HG03342 (cell line): ENCODE data around the gene RYR2.

Source experiments
- ATAC-seq: cut with Tn5 transposase; IDR thresholded peaks from one replicate; pipeline ENCODE4 v1.9.1; 2021; ENCODE audit warnings: mild to moderate bottlenecking, moderate library complexity; ENCODE audit not compliant: unreplicated experiment

RYR2 gene

DNA sequence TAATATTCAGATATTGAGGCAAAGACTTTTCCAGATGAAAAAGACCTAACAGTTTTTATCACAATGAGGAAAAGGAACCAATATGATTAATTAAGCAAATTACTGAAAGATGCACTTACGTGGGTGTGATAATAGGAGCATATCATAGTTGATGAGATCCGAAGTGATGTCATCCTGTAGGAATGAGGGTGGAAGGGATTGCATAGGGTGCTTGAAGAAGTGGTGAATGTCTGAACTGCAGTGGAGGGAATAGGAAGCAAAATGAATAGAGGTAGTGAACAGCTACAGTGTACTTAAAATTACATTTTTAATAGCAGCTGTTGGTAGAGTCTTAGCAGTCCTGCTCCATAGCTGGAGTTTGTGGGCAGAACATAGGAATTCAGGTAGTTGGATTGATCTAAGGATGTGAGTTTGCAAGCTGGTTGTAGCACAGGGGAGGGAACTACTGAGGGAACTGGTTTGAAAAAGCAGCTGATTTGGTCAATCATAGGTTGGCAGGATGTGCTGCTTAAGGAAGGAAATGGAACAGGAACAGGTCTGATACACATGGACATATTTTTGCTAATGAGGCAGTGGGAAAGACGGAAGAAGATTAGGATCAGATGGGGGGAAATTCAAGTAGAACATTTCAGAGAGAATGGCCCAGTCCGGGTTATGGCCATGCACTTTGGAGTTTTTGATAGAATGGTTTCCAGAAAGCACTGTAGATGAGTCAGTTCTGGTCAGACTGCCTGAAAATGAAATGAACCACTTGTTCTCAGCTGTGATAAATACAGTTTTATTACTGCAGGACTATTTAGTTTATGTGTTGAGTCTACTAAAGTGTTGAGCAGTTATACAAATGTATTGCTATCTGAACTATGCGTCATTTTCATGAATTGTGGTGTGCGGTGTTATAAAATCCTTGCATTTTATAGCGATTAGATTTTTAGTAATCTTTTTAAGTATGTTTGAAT lies 155.8 kb downstream of the RYR2 start:
- ATAC-seq = no peak

DNA sequence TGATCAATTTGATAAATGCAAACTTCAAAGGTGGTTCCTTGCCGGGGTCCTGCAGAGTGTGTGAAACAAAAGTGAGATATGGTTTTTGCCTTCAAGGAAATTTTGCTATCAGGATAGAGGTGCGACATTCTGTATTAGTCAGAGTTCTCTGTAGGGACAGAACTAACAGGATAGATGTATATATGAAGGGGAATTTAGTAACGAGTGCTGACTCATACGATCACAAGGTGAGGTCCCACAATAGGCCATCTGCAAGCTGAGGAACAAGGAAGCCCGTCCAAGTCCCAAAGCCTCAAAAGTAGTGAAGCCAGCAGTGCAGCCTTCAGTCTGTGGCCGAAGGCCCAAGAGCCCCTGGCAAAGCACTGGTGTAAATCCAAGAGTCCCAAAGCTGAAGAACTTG lies 157.0 kb downstream of the RYR2 start:
- ATAC-seq = no peak

DNA sequence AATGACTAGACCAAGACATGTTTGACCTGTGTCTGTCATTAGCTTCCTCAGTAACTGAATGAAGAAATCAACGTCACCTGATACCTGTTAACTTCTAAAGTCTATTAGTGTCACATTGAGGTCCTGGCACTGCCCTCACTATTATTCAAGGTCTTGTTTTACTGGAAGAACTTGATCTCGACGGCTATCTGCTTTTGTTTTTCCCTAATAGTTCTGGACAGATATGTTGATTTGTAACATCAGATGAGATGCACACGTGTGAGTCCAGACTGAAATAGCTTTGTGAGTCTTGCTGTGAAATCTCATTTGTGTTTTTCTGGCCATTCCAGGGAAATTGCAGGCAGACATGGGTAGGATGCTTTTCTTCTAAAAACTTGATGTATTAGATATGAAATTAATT lies 159.2 kb downstream of the RYR2 start:
- no peak for ATAC-seq

DNA sequence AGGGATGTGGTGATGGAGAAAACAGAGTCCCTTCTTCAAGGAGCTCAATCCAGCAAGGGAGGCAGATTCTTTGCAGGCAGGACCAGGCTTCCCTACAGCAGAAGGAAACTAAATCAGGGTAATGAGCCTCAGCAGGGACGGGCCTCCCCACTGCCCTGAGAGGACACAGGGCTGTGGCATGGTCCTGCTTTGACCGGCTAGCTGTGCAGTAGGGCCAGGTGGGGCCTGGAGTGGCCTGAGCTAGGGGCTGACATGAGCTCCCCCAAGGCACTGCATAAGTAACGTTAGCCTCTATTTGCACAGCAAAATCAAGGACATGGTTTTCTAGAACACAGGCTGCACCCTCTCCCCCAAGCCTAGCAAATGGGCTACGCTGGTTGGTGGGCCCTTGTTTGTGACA lies 162.9 kb downstream of the RYR2 start:
- ATAC-seq = no peak

DNA sequence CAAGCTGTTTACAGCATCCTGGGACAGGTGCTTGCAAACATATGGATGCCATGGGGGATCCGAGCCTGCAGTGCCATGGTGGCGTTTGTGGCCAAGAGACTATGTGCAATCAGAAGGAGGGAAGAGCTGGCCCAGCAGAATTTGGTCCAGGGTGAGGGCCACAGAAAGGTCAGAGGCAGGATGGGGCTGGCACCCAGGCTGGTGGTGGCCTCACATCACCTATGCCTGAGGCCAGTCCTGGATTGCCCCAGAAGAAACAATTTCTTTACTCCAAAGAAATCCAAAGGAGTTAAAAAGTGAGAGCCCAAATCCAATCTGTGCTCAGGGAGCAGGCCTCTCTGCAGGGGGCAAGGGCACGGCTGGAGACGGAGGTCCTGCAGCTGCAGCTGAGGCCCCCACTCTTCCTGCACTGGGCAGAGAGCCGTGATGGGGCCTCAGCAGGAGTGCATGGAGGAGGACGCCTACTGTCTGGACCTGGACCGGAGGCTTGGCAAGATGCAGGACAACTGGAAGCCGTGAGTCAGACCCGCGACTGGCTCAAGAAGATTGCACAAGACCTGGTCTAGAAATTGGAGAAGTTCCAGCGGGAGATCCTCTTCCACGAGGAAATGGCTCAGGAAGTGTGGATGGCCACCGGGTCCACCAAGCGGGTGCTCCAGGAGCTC lies 163.5 kb downstream of the RYR2 start:
- ATAC-seq = no peak

DNA sequence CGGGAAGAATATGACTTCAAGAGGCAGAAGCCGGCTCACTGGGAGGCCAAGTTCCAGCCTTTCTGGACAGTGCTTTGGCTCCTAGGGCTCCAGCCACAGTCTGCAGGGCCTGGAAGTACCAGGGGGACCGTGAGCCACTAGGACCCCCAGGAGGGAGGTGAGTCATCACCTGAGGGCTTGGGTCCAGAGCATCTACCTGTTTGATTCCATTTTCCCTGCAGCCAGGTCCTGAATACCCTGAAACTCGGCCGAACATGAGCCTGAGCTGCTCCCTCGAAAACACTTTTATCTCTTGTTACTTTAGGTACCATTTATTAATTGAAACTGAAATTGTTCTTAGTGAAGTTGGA lies 164.1 kb downstream of the RYR2 start:
- ATAC-seq = no peak

DNA sequence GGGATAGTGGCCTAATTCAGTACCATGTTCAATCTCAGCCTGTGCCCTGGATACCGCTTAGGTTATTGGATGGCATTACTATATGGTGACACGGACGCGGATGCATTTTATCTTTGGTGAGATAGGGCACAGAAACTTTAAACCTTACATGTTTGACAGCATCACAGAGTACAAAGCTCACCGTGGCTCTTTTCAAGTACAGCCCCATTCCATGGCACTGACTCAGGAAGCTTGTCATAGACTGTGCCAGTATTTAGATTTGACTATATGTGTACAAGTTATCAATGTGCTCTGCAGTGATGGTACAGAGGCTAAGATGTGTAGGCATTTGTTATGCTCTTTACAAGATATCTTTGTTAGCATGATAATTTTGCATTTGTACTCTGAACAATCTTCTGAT lies 169.0 kb downstream of the RYR2 start:
- no peak for ATAC-seq

DNA sequence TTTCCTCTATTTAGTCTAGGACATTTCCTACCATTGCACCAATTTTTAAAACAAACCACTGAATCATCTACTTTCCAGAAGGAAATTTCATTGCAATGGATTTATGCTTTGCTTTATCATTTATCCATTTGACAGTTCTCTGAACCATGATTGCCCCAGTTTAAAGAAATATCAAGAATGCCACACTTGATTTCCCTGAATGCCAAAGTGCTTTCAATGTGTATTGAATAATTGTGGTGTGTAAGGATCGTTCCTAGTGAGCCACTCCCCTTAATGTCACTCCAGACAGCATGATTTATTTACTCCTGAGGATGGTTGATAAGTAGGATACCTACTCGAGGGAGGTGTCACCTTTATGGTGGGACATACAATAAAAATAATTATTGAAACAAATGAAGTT lies 169.6 kb downstream of the RYR2 start:
- no peak for ATAC-seq

DNA sequence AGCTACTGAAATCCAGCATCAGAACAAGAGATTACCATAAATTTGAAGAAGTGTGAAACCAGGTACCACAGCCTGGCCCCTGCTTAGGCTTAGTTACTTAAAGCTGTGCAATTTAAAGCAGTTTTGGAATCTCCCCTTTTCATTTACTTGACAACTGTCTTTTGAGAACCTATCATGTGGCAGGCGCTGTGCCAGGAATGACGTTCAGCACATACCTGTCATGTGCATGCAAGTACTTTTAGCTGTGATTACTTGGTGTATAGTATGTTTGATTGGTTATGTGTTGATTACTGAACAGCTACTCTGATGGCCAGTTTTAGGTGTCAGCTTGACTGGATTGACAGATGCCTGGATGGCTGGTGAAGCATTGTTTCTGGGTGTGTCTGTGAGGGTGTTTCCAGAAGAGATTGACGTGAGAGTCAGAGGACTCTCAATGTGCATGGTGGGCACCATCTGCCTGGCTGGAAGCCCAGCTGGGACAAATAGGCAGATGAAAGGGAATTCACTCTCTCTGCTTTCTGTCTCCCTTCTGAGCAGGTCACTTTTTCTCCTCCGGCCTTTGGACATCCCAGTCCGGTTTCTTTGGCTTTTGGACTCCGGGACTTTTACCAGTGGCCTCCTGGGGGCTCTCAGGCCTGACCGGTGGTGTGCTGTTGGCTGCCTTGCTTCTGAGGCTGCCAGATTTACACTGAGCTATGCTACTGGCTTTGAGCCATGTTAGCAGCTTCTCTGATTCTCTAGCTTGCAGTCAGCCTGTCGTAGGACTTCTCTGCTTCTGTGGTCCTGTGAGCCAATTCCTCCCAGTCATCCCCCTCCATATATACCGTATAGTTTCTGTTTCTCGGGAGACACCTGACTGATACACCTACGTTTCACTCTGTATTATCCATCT lies 178.0 kb downstream of the RYR2 start:
- ATAC-seq = no peak

DNA sequence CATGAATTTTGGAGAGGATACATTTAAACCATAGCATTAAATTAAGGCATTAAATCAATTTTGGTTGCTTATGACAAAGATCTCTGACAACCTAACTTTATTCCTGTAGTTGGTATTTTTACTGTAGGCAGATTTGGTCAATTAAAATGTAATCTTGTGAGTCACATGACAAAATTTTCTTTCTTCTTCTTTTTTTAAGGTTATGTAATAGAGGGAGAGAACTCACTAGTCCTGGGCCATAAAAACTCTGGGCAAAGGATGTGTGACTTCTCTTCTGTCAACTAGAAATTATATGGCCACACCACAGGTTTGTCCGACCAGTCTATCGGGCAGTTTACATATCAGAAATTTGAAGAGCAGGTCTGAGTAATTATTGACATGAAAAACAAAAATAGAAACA lies 181.4 kb downstream of the RYR2 start:
- no peak for ATAC-seq

DNA sequence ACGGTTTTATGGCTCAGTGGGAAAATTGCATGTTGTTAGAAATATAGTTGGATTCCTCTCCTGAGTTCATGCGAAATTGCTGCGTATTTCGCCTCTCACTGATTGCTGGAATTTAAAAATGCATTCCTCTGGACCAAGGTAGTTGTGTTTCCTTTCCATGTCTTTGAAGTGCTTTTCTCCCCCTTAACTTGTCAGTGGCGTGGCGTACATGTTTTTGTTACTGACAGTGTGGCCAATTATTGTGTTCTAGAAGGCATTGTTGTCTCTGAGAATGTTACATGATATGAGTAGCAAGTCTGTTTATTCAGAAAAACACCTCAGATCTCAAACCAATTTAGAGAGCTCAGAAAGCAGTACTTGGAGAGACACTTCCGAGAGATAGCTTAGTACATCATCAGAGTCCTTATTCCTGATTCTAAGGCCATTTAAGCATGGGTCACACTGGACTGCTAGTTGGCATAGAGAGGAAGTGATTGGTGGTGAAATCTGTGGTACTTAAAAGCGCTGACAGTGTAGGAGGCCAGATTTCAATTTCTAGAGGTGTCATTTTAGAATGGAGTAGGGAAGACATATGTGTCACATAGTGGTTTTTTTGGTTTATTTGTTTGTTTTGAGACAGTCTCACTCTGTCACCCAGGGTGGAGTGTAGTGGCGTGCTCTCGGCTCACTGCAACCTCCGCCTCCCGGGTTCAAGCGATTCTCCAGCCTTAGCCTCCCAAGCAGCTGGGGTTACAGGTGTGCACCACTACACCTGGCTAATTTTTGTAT lies 184.4 kb downstream of the RYR2 start:
- ATAC-seq = no peak

DNA sequence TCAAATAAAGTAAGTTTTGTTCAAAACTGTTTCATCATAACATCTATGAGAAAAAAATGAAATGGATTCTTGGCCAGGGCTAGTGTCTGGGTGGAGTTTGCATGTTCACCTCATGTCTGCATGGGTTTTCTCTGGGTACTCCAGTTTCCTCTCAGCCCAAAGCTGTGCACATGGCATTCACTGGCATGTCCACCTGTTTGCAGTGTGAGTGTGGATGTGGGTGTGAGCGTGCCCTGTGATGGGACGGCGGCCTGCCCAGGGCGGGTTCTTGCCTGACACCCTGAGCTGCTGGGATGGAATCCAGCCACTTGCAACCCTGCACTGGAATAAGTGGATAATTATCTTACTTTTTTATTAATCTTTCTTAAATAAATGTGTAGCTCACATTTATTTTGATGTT lies 185.5 kb downstream of the RYR2 start:
- no peak for ATAC-seq

DNA sequence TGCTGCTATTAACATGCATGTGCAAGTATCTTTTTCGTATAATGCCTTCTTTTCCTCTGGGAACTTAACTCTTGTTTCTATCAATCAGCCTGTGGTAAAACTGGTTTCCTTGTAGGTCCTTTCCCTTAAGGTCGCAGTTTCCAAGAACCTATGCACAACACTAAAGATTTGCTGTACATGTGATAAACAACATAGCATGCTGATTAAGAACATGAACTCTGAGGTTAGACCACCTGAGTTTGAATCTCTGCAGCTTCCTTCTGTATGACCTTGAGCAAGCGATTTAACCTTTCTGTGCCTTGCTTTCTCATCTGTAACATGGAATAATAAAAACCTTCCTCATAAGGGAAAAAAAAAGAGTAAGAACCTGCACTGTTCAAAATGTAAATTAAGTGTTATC lies 186.4 kb downstream of the RYR2 start:
- no peak for ATAC-seq

DNA sequence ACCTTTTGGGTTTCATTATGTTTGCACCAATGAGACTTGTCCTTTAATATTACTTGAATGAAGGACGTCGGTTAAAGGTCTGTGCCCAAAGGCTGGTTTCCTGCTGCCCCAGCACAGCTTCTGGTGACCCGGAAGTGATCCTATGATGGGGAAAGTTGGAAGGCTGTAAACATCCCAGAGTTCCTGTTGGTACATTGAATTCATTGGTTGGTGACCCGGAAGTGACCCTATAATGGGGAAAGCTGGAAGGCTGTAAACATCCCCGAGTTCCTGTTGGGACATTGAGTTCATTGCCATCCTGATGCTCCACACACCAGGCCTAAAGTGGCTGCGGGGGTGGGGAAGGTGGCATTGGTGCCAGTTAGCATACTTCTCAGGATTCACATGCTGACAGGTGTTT lies 187.3 kb downstream of the RYR2 start:
- no peak for ATAC-seq

DNA sequence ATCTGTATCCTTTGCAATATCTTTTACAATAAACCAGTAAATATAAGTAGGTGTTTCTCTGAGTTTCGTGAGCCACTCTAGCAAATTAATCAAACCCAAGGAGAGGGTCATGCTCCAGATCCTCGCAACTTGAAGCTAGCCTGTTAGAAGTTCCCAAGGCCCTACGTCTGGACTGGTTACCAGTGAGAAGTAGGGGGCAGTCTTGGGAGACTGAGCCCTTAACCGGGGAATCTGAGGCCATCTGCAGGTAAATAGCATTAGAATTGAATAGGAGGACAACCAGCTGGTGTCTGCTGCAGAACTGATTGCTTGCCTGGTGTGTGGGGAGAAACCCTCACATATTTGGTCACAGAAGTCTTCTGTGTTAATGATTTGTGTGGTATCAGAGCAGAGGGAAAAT lies 190.5 kb downstream of the RYR2 start:
- ATAC-seq = no peak

DNA sequence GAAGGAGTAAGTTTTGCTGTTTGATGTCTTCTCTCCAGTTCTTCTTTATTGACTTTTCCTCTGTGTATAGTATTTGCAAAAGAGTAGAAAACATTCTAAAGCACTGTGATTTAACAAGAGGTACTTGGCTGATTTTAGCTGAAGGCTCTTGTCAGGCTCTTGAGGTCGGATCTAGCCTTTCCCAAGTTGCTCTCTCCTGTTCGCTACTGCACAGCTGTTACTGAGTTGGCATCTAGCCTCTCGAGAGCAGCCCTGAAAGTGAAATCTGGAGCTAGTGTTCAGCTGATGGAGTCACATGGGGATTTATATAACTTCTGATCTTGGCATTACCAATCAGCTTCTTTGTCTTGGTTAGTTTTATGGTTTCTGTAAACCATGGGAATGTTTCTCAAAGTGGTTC lies 193.1 kb downstream of the RYR2 start:
- ATAC-seq = no peak

DNA sequence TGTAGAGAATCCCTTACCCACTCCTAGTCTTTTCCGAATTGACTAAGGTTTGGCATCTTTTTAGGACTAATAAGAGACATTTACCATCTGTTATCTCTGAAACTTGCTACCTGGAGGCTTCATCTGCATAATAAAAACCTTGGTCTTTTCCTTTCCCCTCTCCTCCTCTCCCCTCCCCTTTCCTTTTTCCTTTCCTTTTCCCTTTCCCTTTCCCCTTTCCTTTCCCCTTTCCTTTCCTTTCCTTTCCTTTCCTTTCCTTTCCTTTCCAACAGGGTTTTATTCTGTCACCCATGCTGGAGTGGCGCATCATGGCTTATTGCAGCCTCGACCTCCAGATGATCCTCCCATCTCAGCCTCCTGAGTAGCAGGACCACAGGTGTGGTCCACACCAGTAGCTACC lies 195.7 kb downstream of the RYR2 start:
- no peak for ATAC-seq

DNA sequence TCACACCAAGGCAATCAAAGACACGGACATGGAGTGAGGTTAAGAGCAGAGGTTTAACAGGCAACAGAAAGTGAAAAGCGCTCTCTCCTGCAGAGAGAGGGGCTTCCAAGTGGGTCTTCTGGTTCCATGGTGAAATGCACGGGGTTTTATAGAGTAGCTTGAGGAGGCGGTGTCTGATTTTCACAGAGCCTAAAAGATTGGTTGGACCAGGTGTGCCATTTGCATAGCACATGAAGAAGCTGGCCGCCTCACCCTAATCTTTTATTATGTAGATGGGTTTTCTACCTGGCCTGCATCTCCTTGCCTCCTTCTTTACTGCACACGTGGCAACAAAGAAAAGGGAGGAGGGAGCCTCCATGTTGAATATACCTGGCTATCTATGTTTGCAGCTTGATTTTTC lies 197.3 kb downstream of the RYR2 start:
- no peak for ATAC-seq

DNA sequence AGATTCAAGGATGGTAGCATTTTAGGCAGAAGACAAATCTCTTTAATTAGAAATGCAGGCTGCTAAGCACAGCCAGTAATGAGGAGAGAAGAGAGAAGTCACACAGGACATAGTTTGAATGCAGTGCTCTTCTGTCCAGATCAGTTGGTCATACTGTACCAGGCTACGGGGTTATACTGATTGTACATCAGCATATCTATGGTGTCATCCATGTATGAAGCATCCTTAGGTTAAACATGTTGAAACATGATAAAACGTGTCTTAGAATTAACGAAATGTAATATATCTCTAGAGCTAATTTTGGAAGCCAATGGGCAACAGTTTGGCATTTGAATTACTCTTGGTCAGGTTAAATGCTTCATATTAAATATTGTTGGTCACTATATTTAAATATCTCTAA lies 199.1 kb downstream of the RYR2 start:
- ATAC-seq = no peak

DNA sequence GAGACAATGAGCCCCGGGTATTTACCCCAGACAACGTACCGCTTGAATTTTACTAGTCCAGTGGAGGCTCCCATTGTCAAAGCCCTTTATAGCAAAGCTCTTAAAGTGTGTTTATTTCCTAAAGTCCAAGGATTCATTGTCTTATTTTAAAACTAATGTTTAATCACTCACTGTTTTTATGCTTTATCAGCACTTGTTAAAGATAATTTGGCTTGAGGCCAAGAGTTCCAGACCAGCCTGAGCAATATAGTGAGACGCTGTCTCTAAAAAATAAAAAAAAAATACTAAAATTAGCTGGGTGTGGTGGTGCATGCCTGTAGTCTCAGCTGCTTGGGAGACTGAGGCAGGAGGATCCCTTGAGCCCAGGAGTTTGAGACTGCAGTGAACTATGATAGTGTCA lies 202.8 kb downstream of the RYR2 start:
- no peak for ATAC-seq

DNA sequence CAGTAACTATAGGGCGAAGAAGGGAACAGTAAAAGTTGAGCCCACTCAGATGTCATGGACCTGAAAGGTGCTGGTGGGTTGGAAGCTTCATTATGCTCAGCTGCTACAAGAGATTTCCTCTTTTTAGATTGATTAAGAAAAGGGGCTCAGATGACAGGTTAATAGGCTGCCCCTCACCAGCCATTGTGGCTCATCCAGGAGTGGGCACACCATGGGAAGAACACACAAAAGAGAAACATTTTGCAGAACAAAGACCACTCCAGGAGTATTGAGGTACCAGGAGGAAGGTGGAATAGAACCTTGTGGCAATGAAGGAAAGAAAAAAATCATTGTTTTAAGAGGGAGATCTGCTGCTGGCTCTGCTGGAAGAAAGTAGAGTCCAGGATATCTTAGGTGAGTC lies 205.5 kb downstream of the RYR2 start:
- ATAC-seq = no peak
